Mesodermal cell (in vitro differentiated cells): ENCODE data around the gene POLR1D.
A peak's percentile ranks its signal among the peaks of the same experiment; 100 is the strongest.

ENCODE experiments used
- H3K27ac ChIP-seq: 2 replicates; pipeline ENCODE4 v1.7.0; 2013; ENCODE audit warnings: mild to moderate bottlenecking, low read depth, low read length, moderate library complexity; ENCODE audit not compliant: severe bottlenecking
- H3K36me3 ChIP-seq: 2 replicates; pipeline ENCODE4 v1.7.1; 2013; ENCODE audit warnings: mild to moderate bottlenecking, low read length, moderate library complexity; ENCODE audit not compliant: control insufficient read depth, insufficient read depth
- H3K4me1 ChIP-seq: one replicate; pipeline ENCODE4 v1.7.1; 2013; ENCODE audit warnings: mild to moderate bottlenecking, low read length; ENCODE audit not compliant: insufficient read depth, control insufficient read depth, poor library complexity, severe bottlenecking
- H3K4me3 ChIP-seq: 2 replicates; pipeline ENCODE4 v1.7.0; 2013; ENCODE audit warnings: low read length, control low read depth, mild to moderate bottlenecking; ENCODE audit not compliant: insufficient read depth, poor library complexity, severe bottlenecking; ENCODE audit errors: extremely low read depth
- H3K9me3 ChIP-seq: 2 replicates; pipeline ENCODE4 v1.7.1; 2013; ENCODE audit warnings: mild to moderate bottlenecking, low read length, moderate library complexity; ENCODE audit not compliant: control insufficient read depth
- WGBS, 2 experiments: methylation state at CpG; one replicate each; pipeline ENCODE4 v1.1.5; 2013; ENCODE audit warnings: missing lambda C conversion rate in 2 of 2; ENCODE audit not compliant: insufficient coverage in 2 of 2; 5-methylcytosine and 5-hydroxymethylcytosine counted together

The POLR1D gene

DNA sequence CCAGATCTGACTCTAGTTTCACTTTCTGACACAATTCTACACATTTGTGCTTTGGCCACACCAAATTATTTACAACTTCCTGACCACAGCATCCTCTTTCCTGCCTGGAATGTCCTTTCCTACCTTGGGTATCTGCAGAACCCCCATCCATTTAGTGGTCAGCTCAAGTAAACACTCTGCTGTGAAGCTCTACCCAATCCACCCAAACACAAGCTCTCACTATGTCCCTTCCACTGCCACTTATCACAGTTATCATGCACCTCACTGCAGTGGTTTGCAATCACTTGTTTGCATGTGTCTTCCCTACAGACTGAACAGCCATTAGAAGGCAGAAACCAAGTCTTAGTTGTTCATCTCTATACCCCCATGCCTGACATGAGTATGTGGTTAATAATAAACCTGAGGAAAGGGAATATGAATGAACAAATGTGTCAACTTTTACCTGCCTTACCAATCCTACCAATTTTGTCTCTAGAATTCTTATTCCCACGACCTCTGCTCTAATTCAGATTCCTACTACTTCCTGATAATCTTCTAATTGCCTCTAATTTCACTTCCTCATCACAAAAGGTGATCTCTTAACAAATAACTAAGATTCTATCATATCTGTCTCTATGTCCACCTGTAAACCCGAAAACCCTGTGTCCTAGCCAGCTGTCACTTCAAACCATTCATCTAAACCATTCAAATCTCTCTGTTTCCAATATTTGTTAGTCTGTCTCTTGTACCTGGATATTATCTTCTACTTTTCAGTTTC lies 26.5 kb upstream of the POLR1D start:
- Histone ChIP-seq H3K36me3 (no peaks in the 10 kb centered on the region), H3K4me1 (peaks cover 19% of the 10 kb centered on the region), H3K4me3 (no peak overlapping the region), H3K9me3 (no peaks in the 10 kb centered on the region), H3K27ac (no peak overlapping the region)
- 87 to 100% methylated on average over 2 of the region's 2 CpGs for WGBS, 2 experiments

DNA sequence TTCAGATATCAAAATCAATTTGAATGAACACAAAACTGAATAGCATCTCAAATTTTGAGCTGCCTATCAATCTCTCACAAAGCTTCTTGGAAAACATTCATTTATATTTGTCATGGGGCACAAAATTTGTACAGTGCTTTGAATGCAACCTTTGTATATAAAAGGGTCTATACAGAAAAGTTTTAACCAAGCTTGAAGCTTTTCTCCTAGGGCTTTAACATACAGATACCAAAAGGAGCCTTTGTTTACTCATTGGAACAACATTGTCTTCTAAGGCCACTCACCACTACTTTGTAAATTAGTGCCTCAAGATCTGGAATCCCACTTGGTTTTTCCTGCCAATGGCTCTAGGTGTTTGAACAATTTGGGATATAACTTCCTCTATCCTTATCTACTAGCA lies 22.6 kb upstream of the POLR1D start:
- Histone ChIP-seq H3K36me3 (no peaks in the 10 kb centered on the region), H3K4me3 (no peak overlapping the region), H3K4me1 (peaks cover 26% of the 10 kb centered on the region), H3K27ac (peak overlapping the region; percentile 85), H3K9me3 (no peaks in the 10 kb centered on the region)

DNA sequence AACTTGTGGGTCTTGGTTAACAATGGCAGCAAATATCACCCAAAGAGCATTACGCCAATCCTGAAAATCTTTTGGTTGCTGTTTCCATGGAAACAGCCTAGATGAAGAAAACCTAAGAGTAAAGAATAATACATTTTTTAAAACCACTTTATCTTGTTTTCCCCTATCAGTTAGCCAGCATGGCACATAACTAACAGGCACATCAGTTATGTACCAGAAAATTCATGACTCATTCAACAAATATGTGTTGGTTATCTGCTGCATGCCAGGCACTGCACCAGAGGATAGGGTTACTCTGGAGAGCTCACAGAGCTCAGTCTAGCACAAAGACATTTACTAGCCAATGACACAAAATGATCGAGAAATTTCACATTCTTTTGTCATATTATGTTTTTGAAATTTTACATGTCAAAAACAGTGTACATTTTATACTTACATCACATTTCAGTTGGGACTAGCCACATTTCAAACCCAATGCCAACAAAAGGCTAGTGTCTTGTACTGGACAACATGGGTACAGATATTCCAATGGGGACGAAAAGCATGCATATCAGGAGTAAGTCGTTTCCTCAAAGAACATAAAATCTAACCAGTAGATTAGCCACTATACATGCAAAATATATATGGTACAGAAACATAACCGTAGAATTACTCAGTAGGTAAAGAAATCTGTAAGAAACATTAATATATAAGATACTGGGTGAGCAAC lies 21.7 kb upstream of the POLR1D start:
- Histone ChIP-seq H3K36me3 (no peaks in the 10 kb centered on the region), H3K9me3 (no peaks in the 10 kb centered on the region), H3K4me3 (no peak overlapping the region), H3K27ac (peak overlapping the region; percentile 85), H3K4me1 (peaks cover 26% of the 10 kb centered on the region)
- WGBS, 2 experiments, result no CpG with 5 or more reads among the region's 5 CpGs

DNA sequence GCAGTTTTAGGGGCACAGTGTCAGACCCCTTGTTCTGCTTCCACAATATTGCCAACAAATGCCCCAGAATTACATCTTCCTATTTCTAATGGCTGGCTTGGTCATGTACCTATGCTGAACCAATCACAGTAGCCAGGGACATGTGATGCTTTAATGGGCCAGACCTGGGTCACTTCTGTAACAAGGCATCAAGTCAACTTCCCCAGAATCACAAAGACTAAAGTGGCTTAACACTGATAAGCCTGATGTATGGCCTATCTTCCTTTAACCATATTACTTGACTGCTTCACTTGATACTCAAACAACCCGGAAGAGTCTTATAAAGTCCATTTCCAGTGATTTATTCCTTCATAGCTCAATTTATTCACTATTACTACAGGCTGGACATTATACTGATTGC lies 21.0 kb upstream of the POLR1D start:
- H3K36me3 ChIP-seq, result no peaks in the 10 kb centered on the region
- WGBS, 2 experiments, result 80 to 100% methylated on average over 1 of the region's 1 CpG
- H3K4me3 ChIP-seq, result no peak overlapping the region
- H3K4me1 ChIP-seq, result peaks cover 26% of the 10 kb centered on the region
- peak overlapping the region; percentile 85 for H3K27ac ChIP-seq
- H3K9me3 ChIP-seq, result no peaks in the 10 kb centered on the region

DNA sequence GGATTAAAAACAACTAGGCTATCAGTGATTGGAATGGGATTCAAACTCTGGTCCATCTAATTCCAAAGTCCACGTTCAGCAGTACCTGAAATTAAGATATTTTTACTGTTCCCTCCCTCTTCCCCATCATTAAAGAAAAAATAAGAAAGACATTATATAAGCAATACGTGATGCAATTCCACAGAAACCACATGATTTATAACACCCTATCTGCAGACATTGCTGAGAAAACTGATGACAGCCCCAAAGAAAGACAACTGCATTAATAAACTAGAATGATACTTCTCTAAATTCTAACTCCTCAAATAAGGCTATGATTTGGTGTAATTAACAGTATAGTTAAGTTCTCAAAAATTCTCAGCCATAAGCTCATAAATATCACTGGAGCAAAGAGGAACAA lies 20.5 kb upstream of the POLR1D start:
- Histone ChIP-seq H3K4me3 (no peak overlapping the region), H3K4me1 (peaks cover 26% of the 10 kb centered on the region), H3K9me3 (no peaks in the 10 kb centered on the region), H3K36me3 (no peaks in the 10 kb centered on the region), H3K27ac (no peak overlapping the region)
- 100% methylated on average over 1 of the region's 2 CpGs; no CpG with 5 or more reads in 1 of the 2 experiments for WGBS, 2 experiments

DNA sequence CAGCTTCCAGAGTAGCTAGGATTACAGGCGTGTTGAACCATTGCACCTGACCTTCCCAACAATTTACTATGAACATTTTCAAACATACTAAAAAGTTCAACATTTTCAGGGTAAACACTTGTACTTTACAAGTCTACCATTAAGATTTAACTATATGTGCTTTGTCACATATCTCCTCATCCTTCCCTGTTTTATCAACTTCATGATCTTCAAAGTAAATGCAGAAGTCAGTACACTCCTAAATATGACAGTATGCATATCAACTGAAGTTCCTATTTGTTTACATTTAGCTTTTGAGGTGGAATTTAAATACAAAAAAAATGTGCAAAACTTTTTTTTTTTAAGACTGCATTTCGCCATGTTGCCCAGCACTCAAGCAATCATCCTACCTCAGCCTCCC lies 19.9 kb upstream of the POLR1D start:
- Histone ChIP-seq H3K4me3 (no peak overlapping the region), H3K9me3 (no peaks in the 10 kb centered on the region), H3K36me3 (no peaks in the 10 kb centered on the region), H3K27ac (no peak overlapping the region), H3K4me1 (peaks cover 26% of the 10 kb centered on the region)
- WGBS, 2 experiments, result 88 to 95% methylated on average over 2 of the region's 2 CpGs

DNA sequence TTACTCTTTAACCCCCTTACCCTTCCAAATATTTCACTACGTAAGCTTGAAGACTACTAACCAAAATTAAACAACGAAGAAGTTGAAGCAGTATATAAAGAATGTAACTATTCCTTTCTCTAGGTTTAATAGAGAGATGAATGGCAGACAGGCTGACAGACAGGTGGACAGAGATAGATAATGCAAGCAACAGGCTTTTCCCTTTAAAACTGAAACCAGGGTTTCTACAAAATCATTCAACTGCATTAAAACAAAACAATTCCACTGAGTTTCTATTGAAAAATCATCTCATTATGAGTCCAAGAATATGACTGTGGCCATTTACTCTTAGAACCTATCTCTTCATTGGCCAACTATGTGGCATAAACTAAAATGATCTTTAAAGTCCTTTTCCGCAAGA lies 16.6 kb upstream of the POLR1D start:
- 0% methylated on average over 1 of the region's 3 CpGs; no CpG with 5 or more reads in 1 of the 2 experiments for WGBS, 2 experiments
- Histone ChIP-seq H3K9me3 (no peaks in the 10 kb centered on the region), H3K36me3 (no peaks in the 10 kb centered on the region), H3K4me1 (peaks cover 19% of the 10 kb centered on the region), H3K4me3 (no peak overlapping the region), H3K27ac (no peak overlapping the region)

DNA sequence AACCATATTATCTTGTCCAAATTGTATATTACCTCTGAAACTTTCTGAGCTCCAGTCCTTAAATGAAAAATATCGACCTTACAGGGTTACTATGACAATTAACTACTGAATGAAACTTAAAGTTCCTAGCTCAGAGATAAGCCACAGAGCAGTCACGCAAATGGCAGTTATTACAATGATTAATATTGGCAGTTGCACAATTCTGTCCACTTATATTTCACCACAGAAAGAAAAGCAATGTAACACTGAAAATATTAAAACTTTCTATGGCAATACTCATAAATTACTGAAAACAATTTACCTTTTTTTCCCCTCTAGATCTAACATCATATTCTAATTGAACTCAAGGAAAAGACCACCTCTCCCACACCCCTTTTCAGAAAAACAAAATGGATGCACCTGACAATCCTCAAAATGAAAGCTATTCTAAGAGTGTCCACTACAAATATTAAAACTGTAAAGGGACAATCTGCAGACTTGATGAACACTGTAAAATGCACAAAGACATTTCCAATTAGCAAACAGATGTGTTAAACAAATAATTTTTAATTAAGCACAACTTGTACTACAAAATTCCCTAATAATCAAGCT lies 16.0 kb upstream of the POLR1D start:
- H3K4me1 ChIP-seq, result peaks cover 13% of the 10 kb centered on the region
- H3K4me3 ChIP-seq, result no peak overlapping the region
- no peaks in the 10 kb centered on the region for H3K36me3 ChIP-seq
- no peaks in the 10 kb centered on the region for H3K9me3 ChIP-seq
- WGBS, 2 experiments, result 83% methylated on average over 2 of the region's 2 CpGs; no CpG with 5 or more reads in 1 of the 2 experiments
- H3K27ac ChIP-seq, result no peak overlapping the region

DNA sequence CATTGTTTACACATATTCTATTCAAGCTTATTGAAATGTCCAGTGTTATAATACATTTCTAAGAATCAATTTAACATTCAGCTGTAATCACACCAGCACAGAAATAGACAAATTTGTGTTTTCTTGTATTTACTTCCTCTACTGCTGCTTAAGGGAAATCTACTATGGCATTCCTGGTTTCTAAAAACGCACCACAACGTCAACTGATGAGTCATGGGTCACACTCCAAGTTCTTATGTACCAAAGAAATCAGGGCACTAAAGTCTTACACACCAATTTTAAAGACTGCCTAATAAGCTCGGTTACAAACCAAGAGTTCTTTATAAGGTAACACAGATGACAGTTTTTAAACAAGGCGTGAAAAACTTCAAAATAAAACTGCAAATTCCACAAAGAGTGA lies 14.6 kb upstream of the POLR1D start:
- Histone ChIP-seq H3K4me1 (peaks cover 10% of the 10 kb centered on the region), H3K9me3 (no peaks in the 10 kb centered on the region), H3K4me3 (no peak overlapping the region), H3K27ac (peak overlapping the region; percentile 13), H3K36me3 (no peaks in the 10 kb centered on the region)
- 51 to 55% methylated on average over 3 of the region's 4 CpGs for WGBS, 2 experiments

DNA sequence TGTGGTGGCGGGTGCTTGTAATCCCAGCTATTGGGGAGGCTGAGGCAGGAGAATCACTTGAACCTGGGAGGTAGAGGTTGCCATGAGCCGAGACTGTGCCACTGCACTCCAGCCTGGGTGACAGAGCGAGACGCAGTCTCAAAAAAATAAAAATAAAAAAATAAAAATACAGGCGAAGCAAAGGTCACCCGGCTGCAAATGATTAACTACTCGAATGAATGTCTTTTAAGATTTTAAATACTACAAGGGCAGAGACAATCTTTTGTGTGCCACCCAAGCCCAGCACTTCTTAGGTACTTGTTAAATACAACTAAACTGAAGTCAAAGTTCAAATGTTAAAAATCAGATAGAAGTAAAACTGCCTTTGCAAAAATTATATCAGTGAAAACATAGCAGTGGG lies 8.1 kb upstream of the POLR1D start:
- Histone ChIP-seq H3K4me3 (no peak overlapping the region), H3K4me1 (no peaks in the 10 kb centered on the region), H3K36me3 (peaks cover 10% of the 10 kb centered on the region), H3K27ac (no peak overlapping the region), H3K9me3 (peaks cover 18% of the 10 kb centered on the region)
- WGBS, 2 experiments, result 92 to 100% methylated on average over 4 to 5 of the region's 7 CpGs

DNA sequence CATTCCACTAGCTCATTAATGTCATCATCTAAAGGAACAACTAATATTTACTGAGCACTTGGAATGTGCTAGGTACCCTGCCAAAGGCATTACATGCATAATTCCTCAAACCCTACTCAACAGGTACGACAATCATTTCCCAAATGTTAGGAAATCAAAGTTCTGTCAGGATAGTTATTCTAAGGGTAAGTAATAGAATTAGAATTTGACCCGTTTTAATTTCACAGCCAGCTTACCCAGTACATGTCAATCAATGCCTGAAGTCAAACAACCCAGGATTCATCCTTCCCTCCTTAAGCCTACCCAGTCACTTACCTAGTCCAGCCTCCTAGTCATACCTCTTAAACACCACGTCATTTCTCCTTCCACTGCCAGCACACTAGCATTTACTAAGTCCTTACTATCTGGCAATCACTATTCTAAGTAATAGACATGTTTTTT lies 3.8 kb upstream of the POLR1D start:
- H3K9me3 ChIP-seq, result peaks cover 18% of the 10 kb centered on the region
- H3K4me3 ChIP-seq, result no peak overlapping the region
- no peaks in the 10 kb centered on the region for H3K4me1 ChIP-seq
- H3K36me3 ChIP-seq, result peaks cover 13% of the 10 kb centered on the region
- no peak overlapping the region for H3K27ac ChIP-seq
- WGBS, 2 experiments, result 93 to 100% methylated on average over 1 to 2 of the region's 3 CpGs
